WERI-Rb-1 (cell line): ENCODE data around the gene SMARCAL1.
A peak's percentile ranks its signal among the peaks of the same experiment; 100 is the strongest.

ENCODE experiments used
- DNase-seq: peaks from one replicate; pipeline ENCODE4 v3.0.0-alpha.2; 2020
- H3K27ac ChIP-seq: fragments of 250-450 bp; sonication (Bioruptor Pico); 2 replicates; pipeline ENCODE4 v1.5.1; 2020; ENCODE audit warnings: mild to moderate bottlenecking, moderate library complexity
- H3K27me3 ChIP-seq: fragments of 250-450 bp; sonication (Bioruptor Pico); 2 replicates; pipeline ENCODE4 v1.5.1; 2021; ENCODE audit warnings: mild to moderate bottlenecking, low read depth, moderate library complexity; ENCODE audit not compliant: insufficient read depth, severe bottlenecking
- H3K36me3 ChIP-seq: fragments of 250-450 bp; sonication (Bioruptor Pico); 2 replicates; pipeline ENCODE4 v1.5.1; 2020; ENCODE audit warnings: mild to moderate bottlenecking, moderate library complexity
- H3K4me3 ChIP-seq: 2 replicates; pipeline ENCODE4 v1.5.1; 2011; ENCODE audit warnings: low read depth, mild to moderate bottlenecking, control low read depth, low read length
- H3K9me3 ChIP-seq: fragments of 250-450 bp; sonication (Bioruptor Pico); 2 replicates; pipeline ENCODE4 v1.5.1; 2021; ENCODE audit warnings: mild to moderate bottlenecking, moderate library complexity; ENCODE audit not compliant: severe bottlenecking
- CTCF ChIP-seq: IDR thresholded peaks from 2 replicates; pipeline ENCODE4 v1.5.1; 2011; ENCODE audit warnings: low read depth, mild to moderate bottlenecking, control low read depth, inconsistent platforms, low read length

The SMARCAL1 gene

GRCh38 chr2:216399621-216400020 is 12.7 kb upstream of the SMARCAL1 start:
- TF ChIP-seq CTCF = no peak
- peak; percentile 19 for DNase-seq
- H3K4me3 ChIP-seq = no peak overlapping the region
- no peaks in the 10 kb centered on the region for H3K27me3 ChIP-seq
- peak overlapping the region; percentile 66 for H3K27ac ChIP-seq
- no peaks in the 10 kb centered on the region for H3K9me3 ChIP-seq
- H3K36me3 ChIP-seq = no peaks in the 10 kb centered on the region

- no peak for TF ChIP-seq CTCF
- no peaks in the 10 kb centered on the region for H3K27me3 ChIP-seq
- H3K9me3 ChIP-seq = no peaks in the 10 kb centered on the region
- no peaks in the 10 kb centered on the region for H3K36me3 ChIP-seq
- DNase-seq = no peak
- no peak overlapping the region for H3K27ac ChIP-seq
- no peak overlapping the region for H3K4me3 ChIP-seq
Observed at GRCh38 chr2:216402751-216403150, 9.5 kb upstream of the SMARCAL1 start.

GRCh38 chr2:216404010-216404618 is 8.2 kb upstream of the SMARCAL1 start:
- H3K27me3 ChIP-seq = no peaks in the 10 kb centered on the region
- no peak overlapping the region for H3K27ac ChIP-seq
- no peak overlapping the region for H3K4me3 ChIP-seq
- TF ChIP-seq CTCF = peak; percentile 78
- H3K9me3 ChIP-seq = no peaks in the 10 kb centered on the region
- no peaks in the 10 kb centered on the region for H3K36me3 ChIP-seq
- DNase-seq = no peak

GRCh38 chr2:216405588-216405987 is 6.7 kb upstream of the SMARCAL1 start:
- H3K4me3 ChIP-seq = no peak overlapping the region
- DNase-seq = no peak
- H3K36me3 ChIP-seq = no peaks in the 10 kb centered on the region
- H3K9me3 ChIP-seq = no peaks in the 10 kb centered on the region
- H3K27ac ChIP-seq = no peak overlapping the region
- no peaks in the 10 kb centered on the region for H3K27me3 ChIP-seq
- no peak for TF ChIP-seq CTCF

- Histone ChIP-seq H3K27ac (no peak overlapping the region), H3K27me3 (no peaks in the 10 kb centered on the region), H3K4me3 (no peak overlapping the region), H3K9me3 (no peaks in the 10 kb centered on the region), H3K36me3 (no peaks in the 10 kb centered on the region)
- TF ChIP-seq CTCF = no peak
- DNase-seq = no peak
Observed at GRCh38 chr2:216406826-216407225, 5.5 kb upstream of the SMARCAL1 start.
